Kidney (tissue), 14 donors: ENCODE data around the gene NUP210. TPM values are rescaled to one million over a fixed set of nuclear protein-coding genes. Genes with fewer than 3 reads are reported as not detected.

ENCODE experiments used
- DNase-seq, 5 donors: peaks; one replicate each; pipeline ENCODE4 v3.0.0-alpha.2; 2013 to 2020
- FAIRE-seq: peaks from 2 replicates; lab custom pipeline; 2012; peaks lifted over from hg19 to GRCh38; lab: Jason Lieb, UNC
- H3K27ac ChIP-seq, 2 donors: one replicate each; pipeline ENCODE4 v1.7.0; 2013; ENCODE audit warnings: low read depth in 2 of 2, low read length in 2 of 2, inconsistent platforms in 1 of 2
- H3K27me3 ChIP-seq: one replicate; pipeline ENCODE4 v1.7.1; 2013; ENCODE audit warnings: low read length, inconsistent platforms; ENCODE audit not compliant: control insufficient read depth, insufficient read depth
- H3K36me3 ChIP-seq, 3 donors: one replicate each; pipeline versions ENCODE4 v1.7.0 to v1.7.1; 2013; ENCODE audit warnings: low read length in 3 of 3, control low read depth in 1 of 3, inconsistent platforms in 1 of 3; ENCODE audit not compliant: insufficient read depth in 3 of 3, control insufficient read depth in 2 of 3
- H3K4me1 ChIP-seq, 3 donors: one replicate each; pipeline versions ENCODE4 v1.7.0 to v1.7.1; 2013; ENCODE audit warnings: low read length in 3 of 3, inconsistent platforms in 1 of 3, low read depth in 1 of 3; ENCODE audit not compliant: control insufficient read depth in 2 of 3, insufficient read depth in 2 of 3
- H3K4me3 ChIP-seq, 3 donors: one replicate each; pipeline versions ENCODE4 v1.7.0 to v1.8.1; 2013; ENCODE audit warnings: low read length in 3 of 3, control low read depth in 1 of 3, inconsistent platforms in 1 of 3
- H3K9ac ChIP-seq, 3 donors: one replicate each; pipeline versions ENCODE4 v1.7.0 to v1.7.1; 2013; ENCODE audit warnings: low read length in 3 of 3, control low read depth in 1 of 3, inconsistent platforms in 1 of 3
- H3K9me3 ChIP-seq, 3 donors: one replicate each; pipeline versions ENCODE4 v1.7.0 to v1.7.1; 2013; ENCODE audit warnings: low read length in 3 of 3, control low read depth in 1 of 3, inconsistent platforms in 1 of 3; ENCODE audit not compliant: control insufficient read depth in 2 of 3, insufficient read depth in 1 of 3
- CTCF ChIP-seq: IDR thresholded peaks from 3 replicates; pipeline ENCODE4 v1.5.1; 2012; ENCODE audit warnings: mild to moderate bottlenecking, moderate library complexity, borderline replicate concordance; ENCODE audit not compliant: insufficient read depth; ENCODE audit errors: extremely low read depth
- intact Hi-C: fragments of 100-400 bp; cut with DNase I; formaldehyde crosslinking; loops from one replicate; pipeline ENCODE4 v1.11.1; 2022
- polyA plus RNA-seq: library from polyadenylated mRNA; stranded (reverse); fragments of 350-450 nt; fragmentation: Illumina TruSeq; extraction: RNeasy Lipid Tissue Mini Kit (QIAGEN cat#74804); gene quantifications from one replicate; pipeline ENCODE4 v1.2.3, GENCODE V29; 2014; ENCODE audit warnings: low read depth, low replicate concordance; ENCODE audit not compliant: insufficient read depth
- total RNA-seq: library from RNA; stranded (reverse); fragmentation: NEBNext Ultra II Directional; extraction: Animal tissue kit (Norgen Biotek cat#: 25700); gene quantifications from one replicate; pipeline ENCODE4 v1.2.1, GENCODE V29; 2021
- donor health status: control.
- donor health status: control.
- donor health status: control.
- donor health status: control.
- donor health status: control.
- donor health status: DM: yes; HTN: yes; CAD: no.
- donor health status: Normal renal cell carcinoma (clear cell type).

The NUP210 gene
- total and polyA plus RNA-seq, 2 donors from 2014 or later: 5.6 to 22.9 TPM

GRCh38 chr3:13266651-13267362, 153.3 kb downstream of the NUP210 start:
- intact Hi-C loops: no loop called here
- H3K4me1 ChIP-seq: peaks cover 0 to 9% (median 4%) of the 10 kb centered on the region in 3 donors
- TF ChIP-seq CTCF: no peak
- peak in 1 of 5 donors; percentile 44 for DNase-seq
- H3K9me3 ChIP-seq: peaks cover 0 to 11% (median 0%) of the 10 kb centered on the region in 3 donors
- FAIRE-seq: no peak
- no peaks in the 10 kb centered on the region for H3K36me3 ChIP-seq
- H3K27ac ChIP-seq: no peak overlapping the region
- no peak overlapping the region for H3K9ac ChIP-seq
- H3K4me3 ChIP-seq: no peak overlapping the region
- H3K27me3 ChIP-seq: no peaks in the 10 kb centered on the region

Other genes starting within 250 kb of the NUP210 start
- 28.3 TPM for gene HDAC11, start 60.0 kb upstream of the NUP210 start, total RNA-seq
- gene HDAC11, start 60.0 kb upstream of the NUP210 start, polyA plus RNA-seq: 43.7 TPM
- 43.4 TPM for gene FBLN2, start 128.8 kb upstream of the NUP210 start, total RNA-seq
- 3.2 TPM for gene FBLN2, start 128.8 kb upstream of the NUP210 start, polyA plus RNA-seq